NB4 (cell line): ENCODE data around the gene NPDC1.

Experiments
- CTCF ChIP-seq: IDR thresholded peaks from one replicate; pipeline ENCODE4 v1.5.1; 2012; ENCODE audit warnings: low read depth, low read length
- MAX ChIP-seq: IDR thresholded peaks from 2 replicates; pipeline ENCODE4 v1.6.1; 2011; ENCODE audit warnings: low read depth, low read length
- MYC ChIP-seq: IDR thresholded peaks from 2 replicates; pipeline ENCODE4 v1.6.1; 2011; ENCODE audit warnings: low read depth, low read length
- POLR2A ChIP-seq: IDR thresholded peaks from 2 replicates; pipeline ENCODE4 v1.6.1; 2011; ENCODE audit warnings: mild to moderate bottlenecking; ENCODE audit not compliant: insufficient read length; ENCODE audit errors: extremely low read depth

DNA sequence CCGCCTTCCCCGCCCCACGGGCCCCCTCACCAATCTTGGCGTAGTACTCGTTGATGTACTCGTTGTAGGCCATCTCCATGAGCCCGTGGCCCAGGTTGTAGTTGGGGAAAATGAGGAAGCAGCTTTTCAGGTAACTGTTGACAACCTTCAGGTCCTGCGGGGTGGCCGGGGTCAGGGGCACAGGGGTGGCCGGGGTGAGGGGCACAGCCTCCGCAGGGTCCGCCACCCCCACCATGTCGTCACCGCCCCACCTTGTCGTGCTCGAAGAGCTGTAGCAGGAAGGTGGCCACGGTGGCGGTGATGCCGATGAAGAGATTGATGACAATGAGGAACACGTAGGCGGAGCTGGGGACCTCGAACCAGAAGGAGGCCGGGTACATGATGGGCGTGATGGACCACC lies 34.8 kb downstream of the NPDC1 start:
- no peak for TF ChIP-seq CTCF
- no peak for TF ChIP-seq POLR2A
- no peak for TF ChIP-seq MYC
- TF ChIP-seq MAX, result no peak
